PFSK-1 (cell line): ENCODE data around the gene NEB.

Experiments used
- FOXP2 ChIP-seq: optimal IDR thresholded peaks from 2 replicates; pipeline ENCODE3; 2011; ENCODE audit warnings: borderline replicate concordance, control low read depth, inconsistent platforms; ENCODE audit not compliant: insufficient read depth; ENCODE audit errors: extremely low read length, extremely low read depth
- POLR2AphosphoS5 ChIP-seq: IDR thresholded peaks from 2 replicates; pipeline ENCODE4 v1.6.1; 2012; ENCODE audit warnings: low read depth, mild to moderate bottlenecking, control low read depth, low read length, moderate library complexity
- REST ChIP-seq, 2 experiments: IDR thresholded peaks; 2 replicates each; pipeline versions ENCODE4 v1.6.1 to v1.8.0; 2011 to 2012; ENCODE audit warnings: low read depth in 2 of 2, low read length in 2 of 2, control low read depth in 1 of 2, inconsistent platforms in 1 of 2, mild to moderate bottlenecking in 1 of 2, moderate library complexity in 1 of 2; ENCODE audit not compliant: insufficient read depth in 1 of 2
- SIN3A ChIP-seq: IDR thresholded peaks from 2 replicates; pipeline ENCODE4 v1.6.1; 2012; ENCODE audit warnings: mild to moderate bottlenecking, low read length, moderate library complexity, borderline replicate concordance; ENCODE audit not compliant: insufficient read depth
- TAF1 ChIP-seq: IDR thresholded peaks from 2 replicates; pipeline ENCODE4 v1.6.1; 2012; ENCODE audit warnings: low read length, control low read depth, borderline replicate concordance; ENCODE audit not compliant: insufficient read depth

- TF ChIP-seq POLR2AphosphoS5 (no peak), SIN3A (no peak), REST (IDR thresholded peaks at IDR 0.05; ENCODE audit: insufficient read depth in 1 of 2, low read depth in 2 of 2, low read length in 2 of 2) (no peak), TAF1 (no peak), FOXP2 (no peak)
These were observed 84.3 kb downstream of the NEB start for GRCh38 chr2:151649966-151650365.
